Thymus (tissue), 11 donors: ENCODE measurements around the gene LINC01488. TPM values are rescaled to one million over a fixed set of nuclear protein-coding genes. Genes with fewer than 3 reads are reported as not detected.

Experiments used
- DNase-seq, 9 donors: peaks; one replicate each; pipeline ENCODE4 v3.0.0-alpha.2; 2013; ENCODE audit warnings: low spot score in 9 of 9, low read depth in 6 of 9, missing footprints in 1 of 9
- H3K27ac ChIP-seq, 2 donors: one replicate each; pipeline ENCODE4 v1.5.1; 2013; ENCODE audit warnings: control low read depth in 1 of 2, low read depth in 1 of 2, low read length in 1 of 2, mild to moderate bottlenecking in 1 of 2, moderate library complexity in 1 of 2
- H3K27me3 ChIP-seq, 2 donors: one replicate each; pipeline ENCODE4 v1.5.1; 2013; ENCODE audit warnings: low read length in 1 of 2; ENCODE audit not compliant: control insufficient read depth in 2 of 2, insufficient read depth in 1 of 2
- H3K36me3 ChIP-seq, 2 donors: one replicate each; pipeline ENCODE4 v1.5.1; 2013; ENCODE audit warnings: low read length in 1 of 2, mild to moderate bottlenecking in 1 of 2, moderate library complexity in 1 of 2; ENCODE audit not compliant: control insufficient read depth in 2 of 2, insufficient read depth in 2 of 2
- H3K4me1 ChIP-seq, 2 donors: one replicate each; pipeline ENCODE4 v1.5.1; 2013; ENCODE audit warnings: low read length in 2 of 2; ENCODE audit not compliant: control insufficient read depth in 2 of 2, insufficient read depth in 2 of 2
- H3K4me3 ChIP-seq, 2 donors: one replicate each; pipeline ENCODE4 v1.5.1; 2013; ENCODE audit warnings: low read length in 2 of 2, control low read depth in 1 of 2, mild to moderate bottlenecking in 1 of 2
- H3K9me3 ChIP-seq, 2 donors: one replicate each; pipeline ENCODE4 v1.5.1; 2013; ENCODE audit warnings: low read length in 1 of 2, mild to moderate bottlenecking in 1 of 2; ENCODE audit not compliant: control insufficient read depth in 2 of 2, insufficient read depth in 1 of 2
- WGBS: extraction: QIAGEN DNeasy Blood & Tissue Kit; methylation state at CpG from one replicate; pipeline ENCODE4 v1.1.7; 2013; 5-methylcytosine and 5-hydroxymethylcytosine counted together
- polyA plus RNA-seq: library from polyadenylated mRNA; stranded (reverse); fragments of 200-250 nt; gene quantifications from one replicate; pipeline ENCODE4 v1.2.3, GENCODE V29; 2013
- total RNA-seq: library from RNA; stranded (reverse); fragments of 120-200 nt; gene quantifications from one replicate; pipeline ENCODE4 v1.2.4, GENCODE V29; 2013
- donor health status: healthy.

Gene LINC01488
- total and polyA plus RNA-seq, 2 donors: 0.07 TPM; not detected in 1

DNA sequence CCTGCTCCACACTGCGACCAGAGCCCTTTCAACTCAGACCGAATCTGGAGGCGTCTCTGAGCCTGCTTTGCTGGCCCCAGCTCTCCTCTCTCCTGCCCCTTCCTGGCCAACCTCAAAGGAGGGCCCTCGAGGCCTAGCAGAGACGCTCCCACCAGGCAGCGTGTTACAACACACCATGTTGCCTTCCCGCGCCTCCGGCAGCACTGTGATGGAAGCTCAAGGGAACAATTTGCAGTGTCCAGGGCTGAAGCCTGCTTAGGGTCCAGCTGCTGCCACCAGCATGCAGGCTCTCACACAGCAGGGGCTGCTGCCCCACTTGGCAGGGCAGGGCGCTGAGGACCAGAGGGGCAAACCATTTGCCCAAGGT, 18.4 kb downstream of the LINC01488 start:
- DNase-seq: no peak
- Histone ChIP-seq H3K4me3 (no peak overlapping the region), H3K27ac (no peak overlapping the region), H3K27me3 (no peaks in the 10 kb centered on the region), H3K4me1 (peaks cover 0 to 19% of the 10 kb centered on the region in 2 donors), H3K36me3 (no peaks in the 10 kb centered on the region), H3K9me3 (no peaks in the 10 kb centered on the region)
- WGBS: 92% methylated on average over 10 of the region's 10 CpGs

DNA sequence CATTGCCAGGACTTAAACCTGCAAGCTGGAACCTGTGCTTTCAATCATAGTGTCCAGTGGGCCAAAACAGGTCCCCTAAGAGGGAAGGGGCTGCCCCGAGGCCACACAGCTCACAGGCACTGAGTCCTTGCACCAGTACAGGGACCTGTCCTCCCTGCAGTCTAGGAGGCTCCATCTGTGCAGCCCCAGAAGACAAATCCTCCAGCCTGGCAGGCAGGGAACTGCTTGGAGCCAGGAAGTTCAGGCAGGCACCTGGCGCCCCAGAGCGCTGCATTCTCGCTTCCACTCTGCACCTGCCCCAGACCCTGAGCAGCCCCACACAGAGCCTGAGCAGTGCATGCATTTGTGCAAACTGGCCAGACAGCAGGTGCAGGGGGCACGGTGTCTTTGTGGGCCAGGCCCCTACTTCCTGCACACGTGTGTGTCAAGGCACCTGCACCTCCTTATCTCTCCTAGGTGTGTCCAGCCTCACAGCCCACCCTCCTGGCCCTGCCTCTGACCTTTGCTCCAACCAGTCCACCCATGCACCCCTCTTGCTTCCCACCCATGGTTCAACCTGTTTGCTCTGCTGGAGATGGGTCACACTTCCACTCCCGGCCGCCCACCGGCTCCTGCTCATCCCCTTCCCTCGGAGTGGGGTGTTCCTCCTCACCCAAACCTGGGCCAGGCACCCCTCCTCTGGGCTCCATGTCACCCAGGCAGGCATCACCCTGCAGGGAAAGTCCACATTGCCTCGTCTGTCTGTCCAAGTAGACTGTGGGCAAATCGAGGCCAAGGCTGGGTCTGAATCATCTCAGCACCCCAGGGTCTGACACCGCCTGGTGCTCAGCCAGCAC, 19.0 kb downstream of the LINC01488 start:
- WGBS: 78% methylated on average over 13 of the region's 13 CpGs
- Histone ChIP-seq H3K36me3 (no peaks in the 10 kb centered on the region), H3K4me1 (peaks cover 0 to 19% of the 10 kb centered on the region in 2 donors), H3K27me3 (no peaks in the 10 kb centered on the region), H3K27ac (no peak overlapping the region), H3K9me3 (no peaks in the 10 kb centered on the region), H3K4me3 (no peak overlapping the region)
- DNase-seq: peak in 2 of 9 donors; percentile 7 to 12

DNA sequence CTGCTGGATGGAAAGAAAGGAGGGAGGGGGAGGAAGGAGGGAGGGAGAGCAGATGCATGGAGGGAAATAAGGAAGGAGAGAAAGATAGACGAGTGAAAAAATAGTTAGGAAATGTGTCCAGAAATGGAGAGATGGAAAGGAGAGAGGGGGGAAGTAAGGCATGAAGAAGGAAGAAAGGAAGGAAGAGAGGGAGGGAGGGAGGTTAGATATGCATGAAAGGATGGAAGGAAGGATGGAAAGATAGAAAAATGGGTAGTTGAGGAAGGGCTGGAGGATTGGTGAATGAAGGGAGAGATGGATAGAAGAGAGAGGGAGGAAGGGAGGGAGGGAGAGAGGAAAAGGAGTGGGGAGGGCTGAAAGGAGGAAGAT, 19.6 kb downstream of the LINC01488 start:
- WGBS: 84% methylated on average over 1 of the region's 1 CpG
- H3K27me3 ChIP-seq: no peaks in the 10 kb centered on the region
- H3K27ac ChIP-seq: no peak overlapping the region
- no peak for DNase-seq
- no peaks in the 10 kb centered on the region for H3K36me3 ChIP-seq
- peaks cover 1 to 3% of the 10 kb centered on the region in 2 donors for H3K9me3 ChIP-seq
- no peak overlapping the region for H3K4me3 ChIP-seq
- peaks cover 0 to 19% of the 10 kb centered on the region in 2 donors for H3K4me1 ChIP-seq

DNA sequence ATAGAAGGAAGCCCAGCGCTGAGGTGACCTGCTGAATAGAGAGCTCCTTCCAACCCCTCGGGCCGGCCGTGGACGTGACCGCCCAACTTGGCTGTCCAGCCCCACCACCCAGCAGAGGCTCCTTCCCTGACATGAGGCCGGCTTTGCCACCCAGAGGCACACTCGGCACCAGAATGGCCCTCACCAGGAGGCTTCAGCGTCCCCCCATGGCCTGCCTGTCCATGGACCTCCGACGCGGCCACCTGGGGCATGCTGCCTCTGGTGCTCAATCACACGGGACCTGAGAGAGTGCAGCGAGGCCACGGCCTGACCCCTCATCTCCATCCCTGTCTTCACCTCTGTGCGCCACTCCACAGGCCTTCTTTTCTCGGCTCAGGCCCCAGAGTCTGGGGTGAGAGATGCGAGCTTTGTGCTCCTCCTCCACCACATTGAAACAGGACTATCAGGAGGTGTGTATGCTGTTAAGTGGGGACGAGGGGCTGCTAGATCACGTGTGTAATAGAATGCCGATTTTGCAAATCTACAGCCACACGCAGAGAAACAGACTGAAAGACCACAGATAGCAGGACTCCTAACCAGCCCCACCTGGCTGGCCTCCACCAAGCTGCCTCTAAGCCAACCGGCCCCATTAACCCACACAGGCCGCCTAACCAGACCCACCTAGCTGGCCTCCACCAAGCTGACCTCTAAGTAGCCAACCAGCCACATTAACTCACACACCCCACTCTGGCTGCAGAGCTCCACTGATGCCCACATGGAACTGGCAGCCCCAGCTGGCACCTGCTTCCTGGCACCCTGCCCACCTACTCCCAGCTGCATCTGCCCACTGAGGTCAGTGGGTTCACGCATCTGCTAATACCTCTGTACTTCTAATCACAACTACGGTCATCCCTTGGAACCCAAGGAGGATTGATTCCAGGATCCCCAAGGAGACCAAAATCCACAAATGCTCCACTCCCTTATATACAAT, 20.7 kb downstream of the LINC01488 start:
- Histone ChIP-seq H3K36me3 (no peaks in the 10 kb centered on the region), H3K27ac (no peak overlapping the region), H3K4me1 (peaks cover 0 to 19% of the 10 kb centered on the region in 2 donors), H3K27me3 (no peaks in the 10 kb centered on the region), H3K9me3 (peaks cover 1 to 3% of the 10 kb centered on the region in 2 donors), H3K4me3 (no peak overlapping the region)
- 97% methylated on average over 26 of the region's 26 CpGs for WGBS
- no peak for DNase-seq

DNA sequence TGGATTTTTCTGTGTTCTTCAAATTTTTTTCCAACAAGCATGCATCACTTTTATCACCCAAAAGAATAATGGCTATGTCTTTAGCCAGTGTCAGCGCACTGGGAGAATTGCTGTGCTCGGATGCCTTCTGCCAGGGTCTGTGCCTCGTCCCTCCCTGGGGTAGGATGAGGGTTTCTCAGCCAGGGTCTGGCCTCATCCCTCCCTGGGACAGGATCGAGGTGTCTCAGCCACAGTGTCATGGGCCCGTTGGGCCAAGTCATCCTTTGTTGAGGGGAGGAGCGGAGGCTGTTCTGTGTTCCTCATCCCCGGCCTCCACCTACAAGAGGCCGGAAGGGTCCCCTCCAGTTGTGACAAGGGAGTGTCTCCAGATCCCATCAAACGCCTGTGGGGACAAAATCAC, 22.7 kb downstream of the LINC01488 start:
- no peak for DNase-seq
- H3K36me3 ChIP-seq: no peaks in the 10 kb centered on the region
- WGBS: 91% methylated on average over 9 of the region's 9 CpGs
- H3K27ac ChIP-seq: no peak overlapping the region
- H3K9me3 ChIP-seq: peaks cover 1 to 3% of the 10 kb centered on the region in 2 donors
- peaks cover 0 to 16% of the 10 kb centered on the region in 2 donors for H3K4me1 ChIP-seq
- no peak overlapping the region for H3K4me3 ChIP-seq
- H3K27me3 ChIP-seq: no peaks in the 10 kb centered on the region

DNA sequence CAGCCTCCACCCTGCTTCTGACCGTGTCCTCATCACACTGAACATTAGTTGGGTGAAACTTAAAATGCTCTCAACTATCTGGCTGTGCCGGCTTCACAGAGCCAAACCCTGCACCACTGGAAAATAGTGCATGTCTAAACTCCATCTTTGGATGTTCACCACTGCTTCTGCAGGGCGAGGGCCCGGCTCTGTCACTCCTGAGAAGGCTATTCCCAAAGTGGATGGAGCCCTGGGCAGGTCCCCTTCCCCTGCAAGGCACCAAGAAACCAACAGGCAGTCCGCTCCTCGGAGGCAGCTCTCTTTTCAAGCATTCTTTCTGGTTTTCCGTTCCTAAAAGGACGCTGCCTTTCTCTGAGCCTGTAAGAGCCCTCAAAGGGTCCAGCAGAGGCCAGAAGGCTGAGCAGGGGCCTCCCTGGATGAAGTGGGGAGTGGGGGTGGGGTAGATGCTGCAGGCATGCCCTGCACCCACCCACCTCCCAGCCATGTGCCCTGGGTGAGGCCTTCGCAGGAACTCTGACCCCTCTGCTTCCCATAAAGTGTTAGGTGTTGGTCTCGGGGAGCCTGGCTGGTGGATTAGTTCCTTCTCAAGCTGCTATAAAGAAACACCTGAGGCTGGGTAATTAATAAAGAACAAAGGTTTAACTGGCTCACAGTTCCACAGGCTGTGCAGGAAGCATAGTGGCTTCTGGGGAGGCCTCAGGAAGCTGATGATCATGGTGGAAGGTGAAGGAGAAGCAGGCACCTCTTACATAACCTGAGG, 23.3 kb downstream of the LINC01488 start:
- Histone ChIP-seq H3K27ac (no peak overlapping the region), H3K27me3 (no peaks in the 10 kb centered on the region), H3K9me3 (peaks cover 1 to 3% of the 10 kb centered on the region in 2 donors), H3K4me3 (no peak overlapping the region), H3K36me3 (no peaks in the 10 kb centered on the region), H3K4me1 (peaks cover 0 to 11% of the 10 kb centered on the region in 2 donors)
- WGBS: 96% methylated on average over 10 of the region's 10 CpGs
- DNase-seq: no peak

DNA sequence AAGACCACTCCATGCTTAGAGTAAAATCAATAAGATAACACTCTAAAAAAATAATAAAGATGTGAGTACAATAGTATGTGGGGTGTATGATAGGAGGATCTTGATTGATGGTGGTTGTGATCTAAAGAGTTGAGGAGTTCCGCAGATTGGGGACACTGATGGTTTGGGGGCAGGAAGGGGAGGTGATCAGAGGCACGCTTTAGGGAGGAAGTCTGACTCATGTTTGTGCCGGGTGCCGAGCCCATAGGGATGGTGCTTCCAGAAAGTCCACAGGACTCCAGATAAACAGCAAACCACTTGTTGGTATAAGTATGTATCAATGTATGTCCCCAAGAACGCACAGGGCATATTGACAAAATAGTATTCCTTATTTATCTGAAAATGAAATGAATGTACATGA, 27.5 kb downstream of the LINC01488 start:
- Histone ChIP-seq H3K27me3 (no peaks in the 10 kb centered on the region), H3K4me3 (no peak overlapping the region), H3K27ac (no peak overlapping the region), H3K36me3 (no peaks in the 10 kb centered on the region), H3K9me3 (peaks cover 1 to 3% of the 10 kb centered on the region in 2 donors), H3K4me1 (no peaks in the 10 kb centered on the region)
- 26% methylated on average over 5 of the region's 5 CpGs for WGBS
- DNase-seq: no peak

DNA sequence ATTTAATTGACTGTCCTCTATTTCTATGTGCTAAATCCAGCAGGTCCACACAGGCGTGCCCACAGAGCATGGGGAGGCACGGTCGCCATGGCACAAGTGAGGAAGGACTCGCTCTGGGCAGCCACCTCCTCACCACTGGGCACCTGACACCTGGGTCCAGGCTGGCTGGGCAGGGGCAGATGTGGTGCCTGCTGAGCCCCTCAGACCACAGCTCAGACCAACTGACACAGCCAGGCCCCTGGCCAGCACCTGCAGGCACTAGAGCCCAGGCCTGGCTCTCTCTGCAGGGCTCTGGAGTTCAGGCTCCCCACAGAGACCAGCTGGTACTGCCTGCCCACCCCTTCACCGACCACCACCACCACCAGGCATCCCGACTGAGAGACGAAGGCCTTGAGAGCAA, 27.9 kb downstream of the LINC01488 start:
- 96% methylated on average over 7 of the region's 7 CpGs for WGBS
- Histone ChIP-seq H3K9me3 (peaks cover 1 to 3% of the 10 kb centered on the region in 2 donors), H3K4me3 (no peak overlapping the region), H3K27me3 (no peaks in the 10 kb centered on the region), H3K36me3 (no peaks in the 10 kb centered on the region), H3K27ac (no peak overlapping the region), H3K4me1 (no peaks in the 10 kb centered on the region)
- DNase-seq: no peak
